Endothelial cell (in vitro differentiated cells): ENCODE measurements around the gene DLGAP3. TPM values are rescaled to one million over a fixed set of nuclear protein-coding genes. Genes with fewer than 3 reads are reported as not detected.

Source experiments
- DNase-seq: peaks from one replicate; pipeline ENCODE4 v3.0.0; 2021; ENCODE audit warnings: low spot score
- H3K27ac Mint-ChIP-seq: one replicate; pipeline ENCODE4 v1.8.0; 2021; ENCODE audit warnings: mixed read lengths, inconsistent platforms; ENCODE audit not compliant: unreplicated experiment
- H3K27me3 Mint-ChIP-seq: one replicate; pipeline ENCODE4 v1.8.0; 2021; ENCODE audit warnings: mild to moderate bottlenecking, moderate library complexity, mixed read lengths, inconsistent platforms; ENCODE audit not compliant: unreplicated experiment
- H3K36me3 Mint-ChIP-seq: one replicate; pipeline ENCODE4 v1.8.0; 2021; ENCODE audit warnings: mild to moderate bottlenecking, low read depth, mixed read lengths, inconsistent platforms; ENCODE audit not compliant: unreplicated experiment
- H3K4me1 Mint-ChIP-seq: one replicate; pipeline ENCODE4 v1.8.0; 2021; ENCODE audit warnings: mild to moderate bottlenecking, mixed read lengths, inconsistent platforms; ENCODE audit not compliant: unreplicated experiment
- H3K4me3 Mint-ChIP-seq: one replicate; pipeline ENCODE4 v1.8.0; 2021; ENCODE audit warnings: mild to moderate bottlenecking, mixed read lengths, inconsistent platforms; ENCODE audit not compliant: unreplicated experiment
- H3K9me3 Mint-ChIP-seq: one replicate; pipeline ENCODE4 v1.8.0; 2021; ENCODE audit warnings: mixed read lengths, inconsistent platforms; ENCODE audit not compliant: unreplicated experiment
- total RNA-seq: library from RNA; stranded (reverse); fragmentation: NEBNext Ultra II Directional; extraction: Animal tissue kit (Norgen Biotek cat#: 25700); gene quantifications from one replicate; pipeline ENCODE4 v1.2.1, GENCODE V29; 2021; ENCODE audit not compliant: unreplicated experiment
- TF ChIP-seq, protein P1 (sequence below): fragments of 200-600 bp; sonication (generic); IDR thresholded peaks from one replicate; pipeline ENCODE4 v1.5.0; 2021; ENCODE audit warnings: antibody characterized with exemption; ENCODE audit not compliant: unreplicated experiment

The DLGAP3 gene
- total RNA-seq, 1 donor from 2014 or later: 9.1 TPM

DNA sequence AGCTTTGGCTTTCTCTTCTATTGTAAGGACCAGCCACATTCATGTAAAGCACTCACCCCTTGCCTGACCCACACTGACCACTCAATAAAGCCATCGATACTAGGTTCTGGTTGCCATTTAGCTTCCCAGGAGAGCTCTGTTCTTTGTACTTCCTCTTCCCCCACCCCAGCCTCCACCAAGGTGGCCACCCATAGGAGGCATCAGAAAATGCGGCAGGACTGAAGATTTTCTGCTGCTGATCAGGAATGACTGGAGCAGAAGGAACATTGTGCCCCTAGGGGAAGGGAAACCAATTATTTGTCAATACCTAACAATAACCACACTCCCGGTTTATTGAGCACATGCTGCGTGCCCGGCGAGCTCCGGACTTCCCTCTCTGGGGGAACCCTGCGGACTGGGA is 64.7 kb downstream of the DLGAP3 start:
- peaks cover 10% of the 10 kb centered on the region for H3K27me3 Mint-ChIP-seq
- H3K4me3 Mint-ChIP-seq: peak overlapping the region; percentile 8
- no peaks in the 10 kb centered on the region for H3K9me3 Mint-ChIP-seq
- TF ChIP-seq, protein P1, sequence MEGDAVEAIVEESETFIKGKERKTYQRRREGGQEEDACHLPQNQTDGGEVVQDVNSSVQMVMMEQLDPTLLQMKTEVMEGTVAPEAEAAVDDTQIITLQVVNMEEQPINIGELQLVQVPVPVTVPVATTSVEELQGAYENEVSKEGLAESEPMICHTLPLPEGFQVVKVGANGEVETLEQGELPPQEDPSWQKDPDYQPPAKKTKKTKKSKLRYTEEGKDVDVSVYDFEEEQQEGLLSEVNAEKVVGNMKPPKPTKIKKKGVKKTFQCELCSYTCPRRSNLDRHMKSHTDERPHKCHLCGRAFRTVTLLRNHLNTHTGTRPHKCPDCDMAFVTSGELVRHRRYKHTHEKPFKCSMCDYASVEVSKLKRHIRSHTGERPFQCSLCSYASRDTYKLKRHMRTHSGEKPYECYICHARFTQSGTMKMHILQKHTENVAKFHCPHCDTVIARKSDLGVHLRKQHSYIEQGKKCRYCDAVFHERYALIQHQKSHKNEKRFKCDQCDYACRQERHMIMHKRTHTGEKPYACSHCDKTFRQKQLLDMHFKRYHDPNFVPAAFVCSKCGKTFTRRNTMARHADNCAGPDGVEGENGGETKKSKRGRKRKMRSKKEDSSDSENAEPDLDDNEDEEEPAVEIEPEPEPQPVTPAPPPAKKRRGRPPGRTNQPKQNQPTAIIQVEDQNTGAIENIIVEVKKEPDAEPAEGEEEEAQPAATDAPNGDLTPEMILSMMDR: no peak
- no peak overlapping the region for H3K27ac Mint-ChIP-seq
- H3K4me1 Mint-ChIP-seq: peaks cover 6% of the 10 kb centered on the region
- peaks cover 8% of the 10 kb centered on the region for H3K36me3 Mint-ChIP-seq
- DNase-seq: no peak

DNA sequence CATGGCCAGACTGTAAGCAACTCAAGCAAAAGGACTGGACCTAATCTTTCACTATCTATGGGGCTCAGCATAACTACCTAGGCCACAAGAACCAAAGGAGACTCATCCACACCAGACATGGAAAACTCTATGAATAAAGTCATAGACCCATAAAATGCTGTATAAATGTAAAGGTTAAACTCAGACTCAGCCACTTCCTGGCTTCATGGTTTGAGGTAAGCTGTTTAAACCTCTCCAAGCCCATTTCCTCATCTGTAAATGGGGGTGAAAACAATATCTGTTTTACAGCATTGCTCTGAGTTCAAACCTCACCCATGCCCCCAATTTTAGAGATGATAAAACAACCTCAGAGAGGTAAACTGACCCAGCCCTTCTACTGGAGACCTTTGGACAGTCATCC is 65.9 kb downstream of the DLGAP3 start:
- peaks cover 10% of the 10 kb centered on the region for H3K27me3 Mint-ChIP-seq
- H3K9me3 Mint-ChIP-seq: no peaks in the 10 kb centered on the region
- H3K27ac Mint-ChIP-seq: no peak overlapping the region
- peaks cover 8% of the 10 kb centered on the region for H3K36me3 Mint-ChIP-seq
- no peak for DNase-seq
- no peak overlapping the region for H3K4me3 Mint-ChIP-seq
- H3K4me1 Mint-ChIP-seq: peaks cover 14% of the 10 kb centered on the region
- TF ChIP-seq, protein P1: no peak

DNA sequence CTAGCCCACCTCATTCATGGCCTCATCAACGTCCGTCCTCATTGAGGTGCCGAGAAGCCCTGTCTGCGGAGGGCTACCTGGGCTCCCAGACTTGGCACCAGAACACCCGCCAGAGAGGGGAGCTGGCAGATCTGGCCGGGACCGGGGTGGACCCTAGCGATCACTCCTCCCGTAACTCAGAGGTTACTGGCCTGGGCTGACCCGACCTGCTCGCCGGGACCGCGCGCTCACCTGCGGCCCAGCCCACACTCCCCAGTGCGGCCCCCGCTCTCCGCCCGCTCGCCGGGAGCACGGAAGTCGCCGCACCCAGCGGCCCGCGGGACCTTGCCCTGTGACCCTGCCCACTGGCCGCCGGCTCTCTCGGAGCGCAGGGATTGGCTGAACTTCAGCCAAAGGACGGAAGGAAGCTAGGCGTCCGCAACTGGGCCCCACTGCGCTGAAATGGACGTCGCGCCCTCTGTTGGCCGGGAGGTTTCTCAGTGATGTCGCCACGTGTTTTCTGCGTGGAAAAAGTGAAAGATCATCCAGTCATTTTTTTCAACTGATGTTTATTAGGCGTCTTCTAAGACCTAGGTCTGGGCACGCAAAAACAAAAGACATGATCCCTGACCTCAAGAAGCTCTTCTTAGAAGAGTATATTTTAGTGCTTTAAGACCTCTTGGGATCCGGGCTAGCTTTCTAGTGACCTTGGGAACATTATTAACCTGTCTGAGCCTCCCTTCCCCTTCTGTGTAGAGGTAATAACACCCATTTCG is 69.8 kb downstream of the DLGAP3 start, which contains the start of gene SMIM12:
SMIM12 (minus strand) TSS at position 304 of the 755 bp plus-strand sequence. CDS start 3,772 bp downstream, outside the sequence.
- TF ChIP-seq, protein P1: peak; percentile 73
- peaks cover 21% of the 10 kb centered on the region for H3K4me1 Mint-ChIP-seq
- H3K27me3 Mint-ChIP-seq: peaks cover 5% of the 10 kb centered on the region
- peak within 1 kb of the TSS; percentile 99 for H3K4me3 Mint-ChIP-seq
- peak; percentile 89 for DNase-seq
- no peaks in the 10 kb centered on the region for H3K9me3 Mint-ChIP-seq
- peaks cover 10% of the 10 kb centered on the region for H3K36me3 Mint-ChIP-seq
- peak within 1 kb of the TSS; percentile 91 for H3K27ac Mint-ChIP-seq

DNA sequence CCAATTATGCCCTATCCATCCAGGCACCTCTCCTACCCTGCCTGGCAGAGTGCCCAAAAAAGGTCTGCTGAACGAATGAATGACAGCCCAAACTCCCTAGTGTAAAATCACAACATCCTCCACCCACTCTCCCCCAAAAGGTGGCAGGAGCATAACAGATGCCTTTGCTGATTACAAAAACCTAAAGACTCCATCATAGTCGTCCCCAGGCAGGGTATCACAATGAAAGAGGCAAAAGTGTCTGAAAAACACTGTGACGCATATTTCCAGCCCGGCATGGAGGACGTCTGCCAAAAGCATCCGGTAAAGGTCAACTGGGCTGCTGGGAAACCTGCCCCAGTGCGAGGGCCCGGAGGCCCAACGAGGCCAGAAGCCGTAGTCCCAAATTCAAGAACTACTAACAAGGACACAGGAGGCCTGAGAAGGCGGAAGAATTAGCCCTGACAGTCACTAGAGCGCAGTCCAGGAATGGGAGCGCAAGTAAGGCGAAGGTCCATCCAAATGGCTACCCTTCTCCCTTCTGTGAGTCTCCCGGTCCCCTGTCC is 70.5 kb downstream of the DLGAP3 start:
- Mint-ChIP-seq H3K27ac (peak overlapping the region; percentile 91), H3K9me3 (no peaks in the 10 kb centered on the region), H3K4me1 (peaks cover 18% of the 10 kb centered on the region), H3K36me3 (peaks cover 7% of the 10 kb centered on the region), H3K4me3 (peak overlapping the region; percentile 99), H3K27me3 (peaks cover 4% of the 10 kb centered on the region)
- TF ChIP-seq, protein P1: no peak
- peak; percentile 22 for DNase-seq

DNA sequence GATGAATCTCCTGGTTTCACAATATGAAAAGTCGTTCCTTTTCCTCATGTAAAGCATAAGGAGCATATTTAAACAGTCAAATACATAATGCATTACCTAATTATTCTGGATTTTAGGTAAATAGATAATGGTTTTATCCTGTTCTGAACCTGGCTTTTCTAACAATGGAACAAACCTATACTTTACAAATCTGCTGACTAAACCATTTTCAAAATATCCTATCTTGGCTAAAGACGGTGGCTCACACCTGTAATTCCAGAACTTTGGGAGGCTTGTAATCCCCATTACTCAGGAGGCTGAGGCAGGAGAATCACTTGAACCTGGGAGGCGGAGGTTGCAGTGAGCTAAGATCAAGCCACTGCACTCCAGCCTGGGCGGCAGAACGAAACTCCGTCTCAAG is 72.8 kb downstream of the DLGAP3 start:
- Mint-ChIP-seq H3K36me3 (peaks cover 13% of the 10 kb centered on the region), H3K4me1 (peaks cover 30% of the 10 kb centered on the region), H3K27me3 (peaks cover 4% of the 10 kb centered on the region), H3K27ac (no peak overlapping the region), H3K9me3 (no peaks in the 10 kb centered on the region), H3K4me3 (no peak overlapping the region)
- DNase-seq: no peak
- TF ChIP-seq, protein P1: no peak
